Measurements from ENCODE around the gene TPSAB1.

DNA sequence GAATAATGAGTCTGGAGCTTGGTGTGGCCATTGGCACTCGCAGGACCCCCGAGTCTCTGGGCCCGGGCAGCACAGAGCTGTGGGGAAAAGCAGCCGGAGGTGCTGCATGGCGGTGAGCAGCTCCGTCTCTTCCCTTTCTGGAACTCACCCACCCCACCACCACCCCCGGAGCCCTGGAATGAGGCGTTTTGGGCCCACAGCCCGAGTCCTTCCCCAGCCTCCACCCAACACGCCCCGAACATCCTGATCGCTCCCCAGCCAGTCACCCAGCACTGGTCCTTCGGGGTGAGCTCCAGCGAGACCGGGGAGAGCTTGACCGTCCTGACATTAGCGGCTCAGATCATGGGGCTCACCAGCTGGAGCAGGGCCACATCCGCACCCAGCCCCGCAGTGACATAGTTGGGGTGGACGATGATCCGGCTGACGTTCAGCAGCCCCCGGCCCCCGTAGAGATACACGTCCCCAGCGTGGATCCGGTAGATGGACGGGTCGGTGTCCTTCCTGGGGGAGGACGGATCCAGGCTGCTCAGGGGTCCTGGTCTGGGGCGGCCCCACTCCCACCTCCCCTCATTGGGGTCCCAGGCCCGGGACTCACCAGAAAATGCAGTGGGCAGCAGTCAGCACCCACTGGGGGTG lies 21.8 kb downstream of the TPSAB1 start:
- TF ChIP-seq, protein P1, sequence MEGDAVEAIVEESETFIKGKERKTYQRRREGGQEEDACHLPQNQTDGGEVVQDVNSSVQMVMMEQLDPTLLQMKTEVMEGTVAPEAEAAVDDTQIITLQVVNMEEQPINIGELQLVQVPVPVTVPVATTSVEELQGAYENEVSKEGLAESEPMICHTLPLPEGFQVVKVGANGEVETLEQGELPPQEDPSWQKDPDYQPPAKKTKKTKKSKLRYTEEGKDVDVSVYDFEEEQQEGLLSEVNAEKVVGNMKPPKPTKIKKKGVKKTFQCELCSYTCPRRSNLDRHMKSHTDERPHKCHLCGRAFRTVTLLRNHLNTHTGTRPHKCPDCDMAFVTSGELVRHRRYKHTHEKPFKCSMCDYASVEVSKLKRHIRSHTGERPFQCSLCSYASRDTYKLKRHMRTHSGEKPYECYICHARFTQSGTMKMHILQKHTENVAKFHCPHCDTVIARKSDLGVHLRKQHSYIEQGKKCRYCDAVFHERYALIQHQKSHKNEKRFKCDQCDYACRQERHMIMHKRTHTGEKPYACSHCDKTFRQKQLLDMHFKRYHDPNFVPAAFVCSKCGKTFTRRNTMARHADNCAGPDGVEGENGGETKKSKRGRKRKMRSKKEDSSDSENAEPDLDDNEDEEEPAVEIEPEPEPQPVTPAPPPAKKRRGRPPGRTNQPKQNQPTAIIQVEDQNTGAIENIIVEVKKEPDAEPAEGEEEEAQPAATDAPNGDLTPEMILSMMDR (IDR thresholded peaks at IDR 0.05), result no peak
- TF ChIP-seq POLR2A (IDR thresholded peaks at IDR 0.05), result no peak

All from Peyer's patch (tissue), 4 donors.